HepG2 (cell line): Measurements from ENCODE around the gene PPDPF. TPM values are rescaled to one million over a fixed set of nuclear protein-coding genes. Genes with fewer than 3 reads are reported as not detected.

Experiments
- ATAC-seq: fragments of 200-7000 bp; cut with Tn5 transposase; 3 replicates; pipeline ENCODE4 v1.9.1; 2020; ENCODE audit warnings: mild to moderate bottlenecking, moderate library complexity
- BruUV-seq: library from RNA; stranded (reverse); fragments of 400-500 nt; replicated peaks from 2 replicates; lab custom pipeline; 2021; lab: Mats Ljungman, UMichigan
- CTCF ChIA-PET: fragments of 300-600 bp; formaldehyde crosslinking; extraction: SDS; loops from one replicate; lab custom pipeline; 2021; ENCODE audit warnings: low total read pairs, inconsistent platforms, low intra/inter-chr PET ratio; lab: Yijun Ruan, JAX
- POLR2A ChIA-PET: fragments of 350-600 bp; sonication (Branson Sonifier 250); formaldehyde crosslinking; loops from one replicate; lab custom pipeline; 2020; ENCODE audit warnings: antibody characterized with exemption, inconsistent platforms; lab: Yijun Ruan, JAX
- DNase-seq: peaks from one replicate; pipeline ENCODE4 v3.0.0-alpha.2; 2015; ENCODE audit warnings: low spot score
- FAIRE-seq: peaks from 3 replicates; lab custom pipeline; 2011; peaks lifted over from hg19 to GRCh38; lab: Jason Lieb, UNC
- H2AFZ ChIP-seq: one replicate; pipeline ENCODE4 v1.6.1; 2011; ENCODE audit warnings: low read length, inconsistent platforms
- H3K27ac ChIP-seq: fragments of 300-600 bp; 3 replicates; pipeline ENCODE4 v1.8.0; 2011; ENCODE audit warnings: mixed run types, mild to moderate bottlenecking, mixed read lengths, low read length, inconsistent platforms; ENCODE audit not compliant: insufficient read depth; ENCODE audit errors: extremely low read length
- H3K27me3 ChIP-seq, 2 experiments: fragments of 200-600 bp in 1 of 2; 2 replicates in 1 of 2; 3 replicates in 1 of 2; pipeline versions ENCODE4 v1.6.0 to v1.8.0; 2011; ENCODE audit warnings: low read length in 2 of 2, mild to moderate bottlenecking in 2 of 2, moderate library complexity in 2 of 2, inconsistent platforms in 1 of 2; ENCODE audit not compliant: insufficient read depth in 2 of 2, control insufficient read depth in 1 of 2
- H3K36me3 ChIP-seq, 2 experiments: fragments of 200-600 bp in 1 of 2; replicated peaks in 1 of 2; 2 replicates in 1 of 2; 3 replicates in 1 of 2; pipeline versions ENCODE4 v1.5.1 to v1.8.0; 2011; ENCODE audit warnings: low read length in 2 of 2, inconsistent platforms in 1 of 2; ENCODE audit not compliant: insufficient read depth in 2 of 2, control insufficient read depth in 1 of 2
- H3K4me1 ChIP-seq: 2 replicates; pipeline ENCODE4 v1.5.1; 2012; ENCODE audit warnings: low read length, inconsistent platforms; ENCODE audit not compliant: insufficient read depth
- H3K4me2 ChIP-seq: 2 replicates; pipeline ENCODE4 v1.6.0; 2011; ENCODE audit warnings: low read depth, low read length, inconsistent platforms
- H3K4me3 ChIP-seq, 3 experiments: fragments of 200-600 bp in 1 of 3; sonication (generic), shearing (Covaris generic) in 1 of 3; replicated peaks in 1 of 3; 2 replicates each; pipeline ENCODE4 v1.5.1; 2011 to 2016; ENCODE audit warnings: low read length in 3 of 3, inconsistent platforms in 2 of 3, low read depth in 2 of 3, mild to moderate bottlenecking in 2 of 3, control low read depth in 1 of 3, mixed read lengths in 1 of 3; ENCODE audit not compliant: insufficient read depth in 1 of 3
- H3K79me2 ChIP-seq: one replicate; pipeline ENCODE4 v1.6.1; 2011; ENCODE audit warnings: low read length, inconsistent platforms; ENCODE audit not compliant: insufficient read depth
- H3K9ac ChIP-seq: 2 replicates; pipeline ENCODE4 v1.6.0; 2011; ENCODE audit warnings: mild to moderate bottlenecking, low read depth, low read length, inconsistent platforms; ENCODE audit not compliant: insufficient read depth
- H3K9me3 ChIP-seq: 2 replicates; pipeline ENCODE4 v1.5.1; 2012; ENCODE audit warnings: mild to moderate bottlenecking, low read length
- H4K20me1 ChIP-seq: 2 replicates; pipeline ENCODE4 v1.6.0; 2011; ENCODE audit warnings: inconsistent platforms, mild to moderate bottlenecking, low read length, moderate library complexity; ENCODE audit not compliant: insufficient read depth
- ETV6 ChIP-seq: sonication (generic); formaldehyde crosslinking; conservative IDR thresholded peaks from 2 replicates; pipeline ENCODE4 v1.4.0; 2020; ENCODE audit warnings: missing genetic modification reagents
- HCFC1 ChIP-seq: fragments of 150-350 bp; IDR thresholded peaks from 2 replicates; pipeline ENCODE4 v1.6.1; 2014; ENCODE audit warnings: low read depth, low read length
- HNF4A ChIP-seq: sonication (generic); formaldehyde crosslinking; IDR thresholded peaks from 2 replicates; pipeline ENCODE4 v1.4.0; 2020; ENCODE audit warnings: missing genetic modification reagents
- KDM5B ChIP-seq: sonication (generic); formaldehyde crosslinking; IDR thresholded peaks from 2 replicates; pipeline ENCODE4 v1.4.0; 2020; ENCODE audit warnings: missing genetic modification reagents, mild to moderate bottlenecking, borderline replicate concordance
- POLR2G ChIP-seq: fragments of 200-400 bp; formaldehyde crosslinking; IDR thresholded peaks from 2 replicates; pipeline ENCODE4 v1.6.1; 2018; ENCODE audit warnings: mild to moderate bottlenecking, low read depth, low read length, moderate library complexity
- RBFOX2 ChIP-seq: fragments of 200-400 bp; formaldehyde crosslinking; IDR thresholded peaks from 2 replicates; pipeline ENCODE4 v1.6.1; 2017; ENCODE audit warnings: low read depth, mild to moderate bottlenecking, low read length
- REL ChIP-seq: sonication (generic); formaldehyde crosslinking; conservative IDR thresholded peaks from 2 replicates; pipeline ENCODE4 v1.8.0; 2022; ENCODE audit warnings: mild to moderate bottlenecking, missing genetic modification reagents, moderate library complexity
- SALL2 ChIP-seq: sonication (generic); formaldehyde crosslinking; IDR thresholded peaks from 2 replicates; pipeline ENCODE4 v1.8.1; 2023; ENCODE audit warnings: mild to moderate bottlenecking, missing genetic modification reagents, inconsistent platforms
- SMARCC2 ChIP-seq: fragments of 450-650 bp; IDR thresholded peaks from 2 replicates; pipeline ENCODE4 v1.6.1; 2017; ENCODE audit warnings: antibody characterized with exemption, mild to moderate bottlenecking
- SP2 ChIP-seq: sonication (generic); formaldehyde crosslinking; IDR thresholded peaks from 2 replicates; pipeline ENCODE4 v1.5.1; 2020; ENCODE audit warnings: mild to moderate bottlenecking, missing genetic modification reagents
- ZBTB38 ChIP-seq: sonication (generic); formaldehyde crosslinking; IDR thresholded peaks from 2 replicates; pipeline ENCODE4 v1.5.1; 2020; ENCODE audit warnings: mild to moderate bottlenecking, missing genetic modification reagents
- ZKSCAN8 ChIP-seq: IDR thresholded peaks from 2 replicates; pipeline ENCODE4 v1.6.1; 2016; ENCODE audit warnings: borderline replicate concordance, missing genetic modification reagents, missing compliant biosample characterization
- ZNF138 ChIP-seq: sonication (generic); formaldehyde crosslinking; IDR thresholded peaks from 2 replicates; pipeline ENCODE4 v1.5.0; 2020; ENCODE audit warnings: mild to moderate bottlenecking, low read depth, missing genetic modification reagents
- ZNF501 ChIP-seq: sonication (generic); formaldehyde crosslinking; IDR thresholded peaks from 2 replicates; pipeline ENCODE4 v1.5.1; 2020; ENCODE audit warnings: mild to moderate bottlenecking, moderate library complexity, missing genetic modification reagents
- ZNF672 ChIP-seq: sonication (generic); formaldehyde crosslinking; IDR thresholded peaks from 2 replicates; pipeline ENCODE4 v1.8.1; 2022; ENCODE audit warnings: missing genetic modification reagents
- ZNF720 ChIP-seq: sonication (generic); formaldehyde crosslinking; IDR thresholded peaks from 2 replicates; pipeline ENCODE4 v1.4.0; 2020; ENCODE audit warnings: missing genetic modification reagents
- WGBS: methylation state at CpG from one replicate; pipeline ENCODE4 v1.1.6; 2017; ENCODE audit warnings: low lambda C conversion rate; 5-methylcytosine and 5-hydroxymethylcytosine counted together
- in situ Hi-C: cut with HindIII; loops from 2 replicates; pipeline ENCODE4 v1.10.0; 2017; ENCODE audit warnings: low pct_unique_long_range_greater_than_20kb; ENCODE audit not compliant: extremely low pct_ligation_motif_present
- intact Hi-C: fragments of 100-400 bp; cut with micrococcal nuclease; formaldehyde crosslinking; loops from one replicate; pipeline ENCODE4 v1.10.0; 2022; ENCODE audit not compliant: unreplicated experiment
- polyA plus RNA-seq, 8 experiments: library from polyadenylated mRNA; depleted of rRNA in 3 of 8; stranded (reverse) in 7 of 8; unstranded in 1 of 8; fragments of >200 nt; fragmentation: Illumina TruSeq in 4 of 8; extraction: Trizol in 4 of 8; gene quantifications; 2 replicates each; pipeline versions ENCODE4 v1.2.1 to v1.2.3, GENCODE V29; 2011 to 2016; ENCODE audit warnings: low read depth in 4 of 8, missing spikeins in 1 of 8, mixed read lengths in 1 of 8; ENCODE audit not compliant: insufficient read depth in 1 of 8
- total RNA-seq, 5 experiments: library from RNA; depleted of rRNA; stranded (reverse); fragments of >200 nt; fragmentation: Illumina TruSeq; extraction: Trizol; gene quantifications; 2 replicates each; pipeline ENCODE4 v1.2.3, GENCODE V29; 2016; ENCODE audit warnings: low read depth in 1 of 5
- TF ChIP-seq, protein P1 (sequence below): sonication (generic); formaldehyde crosslinking; IDR thresholded peaks from 2 replicates; pipeline ENCODE4 v1.4.0; 2020; ENCODE audit warnings: missing genetic modification reagents, borderline replicate concordance

The PPDPF gene
- total and polyA plus RNA-seq, 2 of the 13 experiments (the other 11 are each of a cell fraction or from before 2014, with no cell fraction given) = 1.8 to 7.0 TPM

DNA sequence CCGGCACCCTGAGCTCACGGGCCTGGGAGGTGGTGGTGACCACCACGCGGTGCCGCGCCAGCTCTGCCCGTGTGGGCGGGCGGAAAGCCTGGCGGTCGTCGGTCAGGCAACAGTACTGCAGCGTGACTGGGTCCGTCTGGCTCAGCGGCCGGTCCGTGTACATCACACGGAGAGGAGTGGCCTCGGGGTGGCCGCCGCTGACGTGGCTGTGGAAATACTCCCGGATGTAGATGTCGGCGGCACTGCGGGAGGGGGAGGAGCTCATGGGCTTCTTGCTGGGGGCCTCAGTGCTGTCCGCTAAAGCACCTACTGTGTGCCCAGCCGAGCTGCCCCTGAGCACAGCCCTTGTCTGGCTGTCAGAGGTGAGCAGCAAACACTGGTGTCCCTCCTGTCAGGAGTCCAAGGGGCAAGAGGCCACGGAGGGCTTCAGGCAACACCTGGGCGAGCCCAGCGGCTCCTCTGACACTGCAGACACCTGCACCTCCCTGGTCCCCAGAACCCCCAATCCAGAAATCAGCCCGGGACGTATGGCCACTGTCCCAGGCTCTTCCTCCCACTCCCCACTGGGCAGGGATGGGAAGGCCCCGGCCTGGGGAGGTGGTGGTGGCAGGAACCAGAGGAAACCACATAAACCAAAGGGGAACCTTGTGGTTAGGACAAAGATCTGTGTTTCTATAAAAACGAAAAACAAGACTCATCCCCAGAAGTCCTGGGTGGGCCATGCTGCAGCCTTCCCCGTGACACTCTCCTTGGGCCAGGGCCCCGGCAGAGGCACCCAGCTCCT, 47.0 kb downstream of the PPDPF start (continued):
- TF ChIP-seq, protein P1, sequence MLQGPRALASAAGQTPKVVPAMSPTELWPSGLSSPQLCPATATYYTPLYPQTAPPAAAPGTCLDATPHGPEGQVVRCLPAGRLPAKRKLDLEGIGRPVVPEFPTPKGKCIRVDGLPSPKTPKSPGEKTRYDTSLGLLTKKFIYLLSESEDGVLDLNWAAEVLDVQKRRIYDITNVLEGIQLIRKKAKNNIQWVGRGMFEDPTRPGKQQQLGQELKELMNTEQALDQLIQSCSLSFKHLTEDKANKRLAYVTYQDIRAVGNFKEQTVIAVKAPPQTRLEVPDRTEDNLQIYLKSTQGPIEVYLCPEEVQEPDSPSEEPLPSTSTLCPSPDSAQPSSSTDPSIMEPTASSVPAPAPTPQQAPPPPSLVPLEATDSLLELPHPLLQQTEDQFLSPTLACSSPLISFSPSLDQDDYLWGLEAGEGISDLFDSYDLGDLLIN (CRISPR knock-in tag) = no peak
- peak; percentile 39; the same call in 1 of the 2 replicates for TF ChIP-seq KDM5B (CRISPR knock-in tag)
- no peak for TF ChIP-seq SMARCC2
- 0 out of 2 replicates have a peak, but pooled peaks have one; percentile 17 for TF ChIP-seq POLR2G
- TF ChIP-seq, all 625 proteins: peak for 7

DNA sequence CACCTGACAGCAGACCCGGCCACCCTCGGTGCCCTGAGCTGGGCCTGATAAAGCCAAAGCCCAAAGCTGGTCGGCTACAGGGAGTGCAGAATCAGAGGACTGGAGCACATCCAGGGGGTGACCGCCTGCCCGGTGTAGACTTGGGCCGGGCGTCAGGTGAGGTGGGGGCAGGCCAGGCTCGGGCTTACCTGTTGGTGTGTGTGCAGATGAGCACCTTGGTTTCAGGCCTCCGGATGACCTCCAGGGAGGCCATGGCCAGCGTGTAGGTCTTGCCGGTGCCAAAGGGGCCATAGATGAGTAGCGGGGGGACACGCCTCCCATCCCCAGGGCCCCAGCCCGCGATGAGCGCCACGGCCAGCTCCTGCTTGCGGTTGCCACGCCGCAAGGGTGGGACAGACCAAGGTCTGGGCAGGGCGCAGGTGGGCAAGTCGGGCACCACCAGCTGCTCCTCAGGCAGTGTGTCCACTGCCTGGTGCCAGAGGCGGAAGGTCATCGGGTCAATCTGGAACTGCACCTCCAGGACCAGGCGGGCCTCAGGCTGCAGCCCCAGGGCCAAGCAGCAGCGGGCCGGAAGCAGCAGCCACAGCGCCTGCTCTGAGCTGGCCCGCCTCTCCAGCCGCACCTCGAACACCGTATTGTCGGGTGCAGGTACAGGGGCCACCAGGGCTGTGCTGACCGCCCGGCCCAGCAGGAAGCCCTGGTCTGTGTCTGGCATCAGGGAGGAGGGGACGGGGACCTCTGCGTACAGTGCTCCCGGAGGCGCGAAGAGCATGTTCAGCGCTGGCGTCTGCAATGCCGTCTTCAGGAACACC, 47.8 kb downstream of the PPDPF start:
- H3K4me1 ChIP-seq = peaks cover 8% of the 10 kb centered on the region
- ChIA-PET POLR2A (interaction anchor here (0.9 to 1.0 kb wide), 2 partner anchors 11 to 139 kb away, joined by 3 read pairs; partner anchors contain the start of genes ARFRP1 and ZGPAT), CTCF (no interaction called here)
- in situ Hi-C loops = no loop called here
- no peak overlapping the region for H2AFZ ChIP-seq
- no peak overlapping the region for H3K4me2 ChIP-seq
- H3K27me3 ChIP-seq = no peaks in the 10 kb centered on the region
- no peak overlapping the region for H3K4me3 ChIP-seq
- peaks cover 2% of the 10 kb centered on the region; the same call in 1 of the 2 replicates for H4K20me1 ChIP-seq
- WGBS = 77% methylated on average over 20 of the region's 43 CpGs
- ATAC-seq = no peak
- H3K36me3 ChIP-seq = no peaks in the 10 kb centered on the region
- H3K27ac ChIP-seq = no peak overlapping the region
- no peak overlapping the region for H3K9ac ChIP-seq
- intact Hi-C loops = no loop called here
- no TSS peak for BruUV-seq
- FAIRE-seq = no peak
- no peak for DNase-seq
- no peaks in the 10 kb centered on the region for H3K79me2 ChIP-seq
- H3K9me3 ChIP-seq = no peaks in the 10 kb centered on the region
- TF ChIP-seq SALL2 (CRISPR knock-in tag) (no peak), ZBTB38 (CRISPR knock-in tag) (no peak), POLR2G (0 out of 2 replicates have a peak, but pooled peaks have one; percentile 4), ZNF138 (CRISPR knock-in tag) (no peak), SP2 (CRISPR knock-in tag) (no peak), RBFOX2 (0 out of 2 replicates have a peak, but pooled peaks have one; percentile 23), ETV6 (no peak), ZNF672 (CRISPR knock-in tag) (no peak), ZKSCAN8 (CRISPR knock-in tag) (no peak), HNF4A (CRISPR knock-in tag) (no peak), REL (CRISPR knock-in tag) (no peak), ZNF501 (CRISPR knock-in tag) (no peak), ZNF720 (CRISPR knock-in tag) (no peak), HCFC1 (no peak)
